BLaER1 treated with 17β-estradiol and CSF1 and Interleukin-3, amounts not matched to agents 10 nM and 100 nM (cell line): Measurements from ENCODE around the gene VLDLR.

Experiments used
- H3K27ac ChIP-seq, 11 experiments: shearing (Covaris generic); formaldehyde crosslinking; 2 replicates each; pipeline ENCODE4 v1.8.1; 2022
- H3K27me3 ChIP-seq, 11 experiments: shearing (Covaris generic); formaldehyde crosslinking; 2 replicates each; pipeline ENCODE4 v1.8.1; 2022
- H3K36me3 ChIP-seq, 11 experiments: shearing (Covaris generic); formaldehyde crosslinking; 2 replicates each; pipeline ENCODE4 v1.8.1; 2022
- H3K4me1 ChIP-seq, 10 experiments: shearing (Covaris generic); formaldehyde crosslinking; 2 replicates each; pipeline ENCODE4 v1.8.1; 2022
- H3K4me2 ChIP-seq, 11 experiments: shearing (Covaris generic); formaldehyde crosslinking; 2 replicates each; pipeline ENCODE4 v1.8.1; 2022
- H3K4me3 ChIP-seq, 10 experiments: shearing (Covaris generic); formaldehyde crosslinking; 2 replicates each; pipeline ENCODE4 v1.8.1; 2022
- H3K9ac ChIP-seq, 11 experiments: shearing (Covaris generic); formaldehyde crosslinking; 2 replicates each; pipeline ENCODE4 v1.8.1; 2022
- H3K9me3 ChIP-seq, 11 experiments: shearing (Covaris generic); formaldehyde crosslinking; replicated peaks in 1 of 11; 2 replicates each; pipeline ENCODE4 v1.8.1; 2022
- H4K20me1 ChIP-seq, 11 experiments: shearing (Covaris generic); formaldehyde crosslinking; 2 replicates each; pipeline ENCODE4 v1.8.1; 2022
- Cebpa-rat ChIP-seq, 11 experiments: shearing (Covaris generic); IDR thresholded peaks; 2 replicates each; pipeline ENCODE4 v1.8.1; 2022

VLDLR gene

GRCh38 chr9:2662496-2662895 is 40.9 kb downstream of the VLDLR start:
- Histone ChIP-seq H4K20me1 (no peaks in the 10 kb centered on the region), H3K27me3 (no peaks in the 10 kb centered on the region), H3K4me1 (peaks cover 23 to 67% (median 59%) of the 10 kb centered on the region in 10 experiments), H3K4me3 (no peak overlapping the region), H3K9me3 (peaks cover 17 to 28% (median 25%) of the 10 kb centered on the region in 11 experiments), H3K4me2 (peak overlapping the region in 9 of 11 experiments; percentile 34 to 69 (median 55); a peak in 11 of 22 replicates), H3K27ac (peak overlapping the region in 3 of 11 experiments; percentile 30 to 46 (median 36); a peak in 2 of 22 replicates), H3K9ac (no peak overlapping the region), H3K36me3 (peaks cover 0 to 20% (median 7%) of the 10 kb centered on the region in 11 experiments; a peak in 9 of 22 replicates)
- no peak for TF ChIP-seq Cebpa-rat (IDR thresholded peaks at IDR 0.05)

DNA sequence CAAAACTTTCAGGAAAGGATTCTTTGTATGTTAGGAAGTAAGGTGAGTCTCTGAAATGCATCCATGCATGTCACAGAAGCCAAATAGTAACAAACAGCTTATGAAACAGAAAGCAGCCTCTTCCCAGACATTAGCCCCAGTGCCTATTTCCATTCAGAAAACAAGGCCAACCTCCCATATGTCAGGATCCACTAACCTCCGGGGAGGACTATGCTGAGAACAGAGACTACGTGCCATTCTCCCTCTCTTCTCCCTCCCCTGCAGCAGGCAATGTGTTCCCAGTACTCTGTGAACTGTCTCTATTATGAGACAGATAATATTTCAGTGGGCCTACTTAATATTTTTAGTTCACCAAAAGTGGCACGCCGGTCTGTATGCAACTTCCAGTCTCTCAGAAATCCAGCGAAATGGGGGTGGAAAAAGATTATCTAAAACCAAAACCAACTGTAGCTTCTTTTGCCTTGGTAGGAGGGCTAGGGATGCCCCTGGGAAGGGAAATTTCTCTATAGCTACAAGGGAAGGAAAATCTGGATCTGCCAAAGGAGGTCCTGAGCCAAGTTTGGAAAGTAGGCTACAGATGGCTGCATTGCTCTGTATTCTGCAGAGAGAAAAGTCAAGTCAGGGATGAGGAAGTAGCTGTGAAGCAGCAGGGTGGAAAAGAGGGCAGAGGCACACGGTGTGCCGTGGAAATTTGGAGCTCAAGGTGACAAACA is 42.0 kb downstream of the VLDLR start:
- peaks cover 0 to 25% (median 7%) of the 10 kb centered on the region in 11 experiments; a peak in 8 of 22 replicates for H3K36me3 ChIP-seq
- H3K27me3 ChIP-seq: no peaks in the 10 kb centered on the region
- H3K4me1 ChIP-seq: peaks cover 11 to 55% (median 48%) of the 10 kb centered on the region in 10 experiments; a peak in 19 of 20 replicates
- peaks cover 20 to 37% (median 29%) of the 10 kb centered on the region in 11 experiments for H3K9me3 ChIP-seq
- peak overlapping the region in 1 of 11 experiments; percentile 13; a peak in 1 of 22 replicates for H3K27ac ChIP-seq
- H3K4me3 ChIP-seq: no peak overlapping the region
- no peaks in the 10 kb centered on the region for H4K20me1 ChIP-seq
- peak overlapping the region in 9 of 11 experiments; percentile 3 to 52 (median 13); a peak in 11 of 22 replicates for H3K4me2 ChIP-seq
- H3K9ac ChIP-seq: no peak overlapping the region
- no peak for TF ChIP-seq Cebpa-rat (IDR thresholded peaks at IDR 0.05)

DNA sequence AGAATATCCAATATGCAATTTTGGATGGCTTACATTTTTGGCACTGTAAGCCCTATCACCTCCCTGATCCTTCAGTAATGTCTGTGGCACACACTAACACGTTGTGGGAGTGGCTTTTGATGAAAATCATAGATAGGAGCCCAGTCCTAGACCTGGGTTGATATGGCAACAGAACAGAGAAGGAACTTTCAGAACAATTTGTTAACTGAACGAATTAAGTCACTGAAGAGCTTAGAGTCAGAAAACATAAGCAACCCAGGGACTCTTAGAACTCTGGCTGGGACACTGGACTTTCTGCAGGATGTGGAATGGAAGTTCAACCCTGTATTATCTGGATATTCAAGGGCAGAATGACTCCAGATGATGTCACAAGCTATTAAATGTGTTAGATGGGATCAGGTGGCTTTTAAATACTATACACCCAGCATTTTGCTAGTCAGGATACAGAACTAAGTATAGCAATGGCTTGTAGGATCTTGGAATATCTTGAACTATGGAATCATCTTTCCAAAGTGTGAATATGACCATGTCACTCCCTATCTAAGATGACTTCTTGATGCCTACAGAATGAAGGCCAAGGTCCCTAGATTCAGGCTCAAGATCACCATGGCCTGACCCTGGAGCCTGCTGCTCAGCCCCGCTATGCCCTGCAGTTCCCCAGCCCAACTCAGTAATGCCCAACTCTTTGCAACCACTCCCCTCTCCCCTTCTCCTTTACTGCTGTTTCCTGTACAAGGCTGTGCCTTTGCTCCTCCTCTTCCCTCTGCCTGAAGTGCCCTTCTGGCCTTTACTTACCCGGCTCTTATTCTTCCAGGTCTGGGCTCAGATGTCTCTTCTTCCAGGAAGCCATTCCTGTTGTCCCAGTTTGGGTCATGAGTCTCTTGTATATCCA is 42.8 kb downstream of the VLDLR start:
- H3K4me3 ChIP-seq: no peak overlapping the region

GRCh38 chr9:2666569-2666968 is 45.0 kb downstream of the VLDLR start:
- peaks cover 20 to 37% (median 29%) of the 10 kb centered on the region in 11 experiments for H3K9me3 ChIP-seq
- no peak overlapping the region for H3K4me3 ChIP-seq
- no peaks in the 10 kb centered on the region for H4K20me1 ChIP-seq
- H3K9ac ChIP-seq: no peak overlapping the region
- no peak overlapping the region for H3K4me2 ChIP-seq
- H3K4me1 ChIP-seq: peaks cover 6 to 26% (median 23%) of the 10 kb centered on the region in 10 experiments; a peak in 18 of 20 replicates
- H3K27ac ChIP-seq: no peak overlapping the region
- no peak for TF ChIP-seq Cebpa-rat (IDR thresholded peaks at IDR 0.05)
- peaks cover 0 to 25% (median 7%) of the 10 kb centered on the region in 11 experiments; a peak in 8 of 22 replicates for H3K36me3 ChIP-seq
- no peaks in the 10 kb centered on the region for H3K27me3 ChIP-seq

More for the DNA sequence above, 42.8 kb downstream of the VLDLR start:
- H3K9ac ChIP-seq: no peak overlapping the region
- no peak overlapping the region for H3K27ac ChIP-seq
- peaks cover 10 to 47% (median 43%) of the 10 kb centered on the region in 10 experiments; a peak in 18 of 20 replicates for H3K4me1 ChIP-seq
- peaks cover 0 to 25% (median 7%) of the 10 kb centered on the region in 11 experiments; a peak in 8 of 22 replicates for H3K36me3 ChIP-seq
- no peaks in the 10 kb centered on the region for H3K27me3 ChIP-seq
- H4K20me1 ChIP-seq: no peaks in the 10 kb centered on the region
- peak overlapping the region in 8 of 11 experiments; percentile 3 to 52 (median 13); a peak in 7 of 22 replicates for H3K4me2 ChIP-seq
- no peak for TF ChIP-seq Cebpa-rat (IDR thresholded peaks at IDR 0.05)
- peaks cover 20 to 37% (median 29%) of the 10 kb centered on the region in 11 experiments for H3K9me3 ChIP-seq

DNA sequence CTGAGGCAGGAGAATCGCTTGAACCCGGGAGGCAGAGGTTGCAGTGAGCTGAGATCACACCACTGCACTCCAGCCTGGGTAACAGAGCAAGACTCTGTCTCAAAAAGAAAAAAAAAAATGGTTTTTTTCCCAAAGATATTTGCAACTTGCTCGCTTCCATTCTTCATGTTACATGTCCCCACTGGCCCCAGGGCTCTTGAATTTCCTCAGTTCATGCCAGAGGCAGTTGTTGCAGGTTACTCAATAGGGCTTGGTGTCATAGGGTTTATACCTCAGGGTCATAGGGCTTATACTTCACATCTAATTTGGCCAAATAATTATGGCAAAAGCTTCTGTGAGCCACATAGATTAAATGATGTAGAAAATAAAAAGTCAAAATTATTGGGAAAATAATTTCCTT is 51.6 kb downstream of the VLDLR start:
- H3K4me1 ChIP-seq: no peaks in the 10 kb centered on the region
- no peaks in the 10 kb centered on the region for H4K20me1 ChIP-seq
- H3K27ac ChIP-seq: no peak overlapping the region
- H3K4me3 ChIP-seq: no peak overlapping the region
- no peaks in the 10 kb centered on the region for H3K27me3 ChIP-seq
- peaks cover 0 to 2% (median 0%) of the 10 kb centered on the region in 11 experiments; a peak in 3 of 22 replicates for H3K9me3 ChIP-seq
- no peak overlapping the region for H3K9ac ChIP-seq
- TF ChIP-seq Cebpa-rat (IDR thresholded peaks at IDR 0.05): no peak
- no peak overlapping the region for H3K4me2 ChIP-seq
- no peaks in the 10 kb centered on the region for H3K36me3 ChIP-seq

GRCh38 chr9:2674141-2674824 is 52.7 kb downstream of the VLDLR start:
- Histone ChIP-seq H3K9me3 (no peaks in the 10 kb centered on the region), H3K27me3 (no peaks in the 10 kb centered on the region), H3K9ac (no peak overlapping the region), H3K27ac (no peak overlapping the region), H3K4me2 (no peak overlapping the region), H4K20me1 (no peaks in the 10 kb centered on the region), H3K36me3 (no peaks in the 10 kb centered on the region), H3K4me1 (no peaks in the 10 kb centered on the region), H3K4me3 (no peak overlapping the region)
- no peak for TF ChIP-seq Cebpa-rat (IDR thresholded peaks at IDR 0.05)

GRCh38 chr9:2675834-2676233 is 54.2 kb downstream of the VLDLR start:
- H3K4me3 ChIP-seq: no peak overlapping the region
- H3K36me3 ChIP-seq: no peaks in the 10 kb centered on the region
- H3K9me3 ChIP-seq: peaks cover 0 to 9% (median 0%) of the 10 kb centered on the region in 11 experiments; a peak in 1 of 22 replicates
- H3K27me3 ChIP-seq: no peaks in the 10 kb centered on the region
- TF ChIP-seq Cebpa-rat (IDR thresholded peaks at IDR 0.05): no peak
- H3K4me1 ChIP-seq: no peaks in the 10 kb centered on the region
- no peak overlapping the region for H3K9ac ChIP-seq
- no peaks in the 10 kb centered on the region for H4K20me1 ChIP-seq
- no peak overlapping the region for H3K4me2 ChIP-seq
- no peak overlapping the region for H3K27ac ChIP-seq

DNA sequence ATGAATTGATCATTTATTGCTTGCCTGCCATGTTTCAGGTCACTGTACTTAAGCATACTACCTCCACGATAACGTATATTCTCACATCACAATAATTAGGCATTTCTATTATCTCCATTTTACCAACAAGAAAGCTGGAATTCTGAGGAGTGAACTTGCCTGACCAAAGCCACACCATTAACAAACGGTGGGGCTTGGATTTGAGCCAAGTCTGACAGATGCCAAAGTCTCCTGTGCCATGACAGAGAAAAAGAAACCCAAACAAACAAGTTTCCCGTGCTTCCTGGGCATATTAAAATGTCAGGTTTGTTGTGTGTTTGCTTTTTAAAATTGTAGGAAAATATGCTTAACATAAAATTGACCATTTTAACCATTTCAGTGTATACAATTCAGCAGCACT is 54.9 kb downstream of the VLDLR start:
- no peak for TF ChIP-seq Cebpa-rat (IDR thresholded peaks at IDR 0.05)
- H3K27ac ChIP-seq: no peak overlapping the region
- H3K9me3 ChIP-seq: peaks cover 0 to 9% (median 0%) of the 10 kb centered on the region in 11 experiments; a peak in 1 of 22 replicates
- no peaks in the 10 kb centered on the region for H3K27me3 ChIP-seq
- H3K36me3 ChIP-seq: no peaks in the 10 kb centered on the region
- H4K20me1 ChIP-seq: no peaks in the 10 kb centered on the region
- no peak overlapping the region for H3K4me3 ChIP-seq
- H3K4me1 ChIP-seq: no peaks in the 10 kb centered on the region
- no peak overlapping the region for H3K9ac ChIP-seq
- no peak overlapping the region for H3K4me2 ChIP-seq
